ENCODE data around the gene TAOK2. TPM values are rescaled to one million over a fixed set of nuclear protein-coding genes. Genes with fewer than 3 reads are reported as not detected.
A peak's percentile ranks its signal among the peaks of the same experiment; 100 is the strongest.

The TAOK2 gene
- total and polyA plus RNA-seq, 2 of the 13 experiments (the other 11 are each of a cell fraction or from before 2014, with no cell fraction given), result 17.4 to 43.2 TPM

DNA sequence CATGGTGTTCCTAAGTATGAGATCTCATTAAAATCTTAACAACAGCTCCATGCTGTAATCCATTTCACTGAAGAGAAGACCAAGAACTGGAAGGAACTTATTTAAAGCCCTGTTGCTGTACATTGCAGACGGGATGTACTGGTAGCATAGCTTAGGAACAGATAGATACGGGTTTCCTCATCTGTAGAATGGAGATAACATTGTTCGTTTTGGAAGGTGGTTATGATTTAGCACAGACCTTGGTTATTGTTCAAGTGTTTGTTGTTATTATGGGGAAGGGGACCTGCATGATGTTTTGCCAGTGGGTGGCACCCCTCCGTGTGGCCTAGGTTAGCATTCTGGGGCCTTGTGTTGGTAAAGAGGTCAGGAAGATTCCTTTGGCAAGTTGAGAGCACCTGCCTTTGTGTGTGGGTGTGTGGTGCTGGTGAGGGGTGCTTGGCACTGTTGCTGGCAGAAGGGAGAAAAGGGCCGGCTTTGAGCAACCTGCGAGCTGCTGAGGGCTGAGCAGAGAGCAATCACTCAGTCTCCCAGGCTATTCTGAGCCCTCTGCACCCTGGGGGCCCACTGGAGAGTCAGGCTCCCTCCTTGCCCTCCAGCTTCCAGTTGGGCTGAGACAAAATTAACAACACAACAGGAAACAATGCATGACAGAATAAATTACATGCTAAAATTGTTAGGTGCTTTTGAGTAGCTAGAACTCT is 2.3 kb downstream of the TAOK2 start (continued):
- TF ChIP-seq FIP1L1 (IDR thresholded peaks at IDR 0.05; ENCODE audit: borderline replicate concordance, insufficient read depth, low read depth, low read length) (no peak), ERF (CRISPR knock-in tag; IDR thresholded peaks at IDR 0.05) (no peak), STAG1 (CRISPR knock-in tag; IDR thresholded peaks at IDR 0.05) (0 out of 2 replicates have a peak, but pooled peaks have one; percentile 9), AGO1 (IDR thresholded peaks at IDR 0.05; ENCODE audit: low read depth, low read length, poor library complexity, severe bottlenecking) (no peak), ZFP62 (CRISPR knock-in tag; IDR thresholded peaks at IDR 0.05) (no peak), MLLT10 (CRISPR knock-in tag; IDR thresholded peaks at IDR 0.05) (no peak), SRSF9 (IDR thresholded peaks at IDR 0.05; ENCODE audit: borderline replicate concordance, insufficient read depth, low read depth, low read length, poor library complexity, severe bottlenecking) (no peak), PHF5A (CRISPR knock-in tag; IDR thresholded peaks at IDR 0.05; ENCODE audit: low read depth, unreplicated experiment) (no peak), NAIF1 (CRISPR knock-in tag; IDR thresholded peaks at IDR 0.05; ENCODE audit: borderline replicate concordance) (no peak), ZNF850 (CRISPR knock-in tag; conservative IDR thresholded peaks at IDR 0.05) (no peak), ATF7-NPFF (CRISPR knock-in tag; IDR thresholded peaks at IDR 0.05; ENCODE audit: low read depth) (no peak), ZNF383 (CRISPR knock-in tag; IDR thresholded peaks at IDR 0.05; ENCODE audit: borderline replicate concordance) (0 out of 2 replicates have a peak, but pooled peaks have one; percentile 64)
- TF ChIP-seq, protein P1, sequence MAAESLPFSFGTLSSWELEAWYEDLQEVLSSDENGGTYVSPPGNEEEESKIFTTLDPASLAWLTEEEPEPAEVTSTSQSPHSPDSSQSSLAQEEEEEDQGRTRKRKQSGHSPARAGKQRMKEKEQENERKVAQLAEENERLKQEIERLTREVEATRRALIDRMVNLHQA (CRISPR knock-in tag; IDR thresholded peaks at IDR 0.05), result no peak
- TF ChIP-seq, protein P2, sequence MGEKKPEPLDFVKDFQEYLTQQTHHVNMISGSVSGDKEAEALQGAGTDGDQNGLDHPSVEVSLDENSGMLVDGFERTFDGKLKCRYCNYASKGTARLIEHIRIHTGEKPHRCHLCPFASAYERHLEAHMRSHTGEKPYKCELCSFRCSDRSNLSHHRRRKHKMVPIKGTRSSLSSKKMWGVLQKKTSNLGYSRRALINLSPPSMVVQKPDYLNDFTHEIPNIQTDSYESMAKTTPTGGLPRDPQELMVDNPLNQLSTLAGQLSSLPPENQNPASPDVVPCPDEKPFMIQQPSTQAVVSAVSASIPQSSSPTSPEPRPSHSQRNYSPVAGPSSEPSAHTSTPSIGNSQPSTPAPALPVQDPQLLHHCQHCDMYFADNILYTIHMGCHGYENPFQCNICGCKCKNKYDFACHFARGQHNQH (CRISPR knock-in tag; IDR thresholded peaks at IDR 0.05), result no peak
- TF ChIP-seq, protein P3, sequence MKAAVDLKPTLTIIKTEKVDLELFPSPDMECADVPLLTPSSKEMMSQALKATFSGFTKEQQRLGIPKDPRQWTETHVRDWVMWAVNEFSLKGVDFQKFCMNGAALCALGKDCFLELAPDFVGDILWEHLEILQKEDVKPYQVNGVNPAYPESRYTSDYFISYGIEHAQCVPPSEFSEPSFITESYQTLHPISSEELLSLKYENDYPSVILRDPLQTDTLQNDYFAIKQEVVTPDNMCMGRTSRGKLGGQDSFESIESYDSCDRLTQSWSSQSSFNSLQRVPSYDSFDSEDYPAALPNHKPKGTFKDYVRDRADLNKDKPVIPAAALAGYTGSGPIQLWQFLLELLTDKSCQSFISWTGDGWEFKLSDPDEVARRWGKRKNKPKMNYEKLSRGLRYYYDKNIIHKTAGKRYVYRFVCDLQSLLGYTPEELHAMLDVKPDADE (CRISPR knock-in tag; IDR thresholded peaks at IDR 0.05), result no peak

All from HepG2 (cell line).